ENCODE measurements around the gene KMT5B. TPM values are rescaled to one million over a fixed set of nuclear protein-coding genes. Genes with fewer than 3 reads are reported as not detected.

The KMT5B gene
- total RNA-seq, 2 experiments from 2014 or later: 18.7 to 21.9 TPM

- POLR2A ChIA-PET: no interaction called here
- no peaks in the 10 kb centered on the region for H3K36me3 Mint-ChIP-seq (ENCODE audit: low read depth)
- DNase-seq (no peak), ATAC-seq (no peak)
- H3K4me3 Mint-ChIP-seq: no peak overlapping the region
- peaks cover 27% of the 10 kb centered on the region for H3K4me1 Mint-ChIP-seq (ENCODE audit: low read depth)
- CTCF ChIA-PET: no interaction called here
- H3K9me3 Mint-ChIP-seq (ENCODE audit: insufficient read depth): no peaks in the 10 kb centered on the region
- H3K27ac Mint-ChIP-seq: no peak overlapping the region
- peaks cover 1% of the 10 kb centered on the region for H3K27me3 Mint-ChIP-seq (ENCODE audit: low read depth)
Observed at GRCh38 chr11:68140496-68141245, 72.4 kb downstream of the KMT5B start.

- ChIA-PET CTCF (interaction anchor here (0.7 to 1.0 kb wide), 2 partner anchors 69 to 96 kb away, joined by 3 read pairs; no protein-coding TSS in a partner anchor), POLR2A (no interaction called here)
- DNase-seq: no peak
- H3K4me1 Mint-ChIP-seq (ENCODE audit: low read depth): peaks cover 20% of the 10 kb centered on the region
- H3K36me3 Mint-ChIP-seq (ENCODE audit: low read depth): peaks cover 2% of the 10 kb centered on the region
- H3K27ac Mint-ChIP-seq: no peak overlapping the region
- H3K9me3 Mint-ChIP-seq (ENCODE audit: insufficient read depth): no peaks in the 10 kb centered on the region
- ATAC-seq: no peak
- H3K27me3 Mint-ChIP-seq (ENCODE audit: low read depth): peaks cover 1% of the 10 kb centered on the region
- H3K4me3 Mint-ChIP-seq: no peak overlapping the region
Observed at GRCh38 chr11:68138237-68138636, 74.9 kb downstream of the KMT5B start.

GRCh38 chr11:68137833-68138232, 75.3 kb downstream of the KMT5B start:
- H3K27me3 Mint-ChIP-seq (ENCODE audit: low read depth): peaks cover 1% of the 10 kb centered on the region

GRCh38 chr11:68136866-68137265, 76.2 kb downstream of the KMT5B start:
- DNase-seq: no peak
- peaks cover 1% of the 10 kb centered on the region for H3K27me3 Mint-ChIP-seq (ENCODE audit: low read depth)
- ChIA-PET CTCF (no interaction called here), POLR2A (no interaction called here)
- H3K36me3 Mint-ChIP-seq (ENCODE audit: low read depth): peaks cover 8% of the 10 kb centered on the region
- H3K4me1 Mint-ChIP-seq (ENCODE audit: low read depth): peaks cover 8% of the 10 kb centered on the region
- ATAC-seq: no peak
- no peak overlapping the region for H3K4me3 Mint-ChIP-seq
- no peak overlapping the region for H3K27ac Mint-ChIP-seq
- peaks cover 4% of the 10 kb centered on the region for H3K9me3 Mint-ChIP-seq (ENCODE audit: insufficient read depth)

More at GRCh38 chr11:68137833-68138232, 75.3 kb downstream of the KMT5B start:
- Mint-ChIP-seq H3K4me3 (no peak overlapping the region), H3K4me1 (ENCODE audit: low read depth) (peaks cover 15% of the 10 kb centered on the region), H3K9me3 (ENCODE audit: insufficient read depth) (no peaks in the 10 kb centered on the region), H3K36me3 (ENCODE audit: low read depth) (peaks cover 2% of the 10 kb centered on the region), H3K27ac (no peak overlapping the region)
- ChIA-PET POLR2A (no interaction called here), CTCF (interaction anchor here (0.7 kb wide), 1 partner anchor 96 kb away, joined by 3 read pairs; no protein-coding TSS in a partner anchor)
- ATAC-seq: no peak
- DNase-seq: no peak

- H3K27me3 Mint-ChIP-seq (ENCODE audit: low read depth): peaks cover 1% of the 10 kb centered on the region
- H3K4me3 Mint-ChIP-seq: no peak overlapping the region
- peaks cover 7% of the 10 kb centered on the region for H3K9me3 Mint-ChIP-seq (ENCODE audit: insufficient read depth)
- peaks cover 9% of the 10 kb centered on the region for H3K36me3 Mint-ChIP-seq (ENCODE audit: low read depth)
- H3K27ac Mint-ChIP-seq: no peak overlapping the region
- ChIA-PET CTCF (no interaction called here), POLR2A (no interaction called here)
- ATAC-seq (no peak), DNase-seq (no peak)
- peaks cover 5% of the 10 kb centered on the region for H3K4me1 Mint-ChIP-seq (ENCODE audit: low read depth)
Observed at GRCh38 chr11:68135161-68135560, 77.9 kb downstream of the KMT5B start.

DNA sequence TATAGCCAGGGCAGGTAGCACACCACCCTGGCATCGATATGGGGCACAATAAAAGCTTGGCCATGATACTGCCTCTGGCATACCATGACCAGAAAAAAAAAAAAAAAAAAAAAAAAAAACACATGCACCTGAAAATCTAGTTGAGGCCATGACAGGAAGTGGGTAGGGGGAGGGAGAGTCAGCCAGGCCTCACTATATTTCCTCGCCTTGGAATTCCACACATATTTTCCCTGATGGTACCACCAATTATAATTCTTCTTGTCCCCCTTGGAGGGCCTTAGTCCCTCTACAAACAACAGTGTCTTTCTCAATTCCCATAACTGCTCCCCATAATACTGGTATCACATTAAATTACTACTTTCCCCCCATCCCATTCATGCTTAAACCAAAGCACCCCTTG, 79.3 kb downstream of the KMT5B start:
- DNase-seq (no peak), ATAC-seq (no peak)
- H3K27ac Mint-ChIP-seq: no peak overlapping the region
- H3K36me3 Mint-ChIP-seq (ENCODE audit: low read depth): peaks cover 9% of the 10 kb centered on the region
- ChIA-PET POLR2A (no interaction called here), CTCF (no interaction called here)
- H3K4me1 Mint-ChIP-seq (ENCODE audit: low read depth): peaks cover 5% of the 10 kb centered on the region
- peaks cover 13% of the 10 kb centered on the region for H3K27me3 Mint-ChIP-seq (ENCODE audit: low read depth)
- H3K9me3 Mint-ChIP-seq (ENCODE audit: insufficient read depth): peaks cover 7% of the 10 kb centered on the region
- no peak overlapping the region for H3K4me3 Mint-ChIP-seq

DNA sequence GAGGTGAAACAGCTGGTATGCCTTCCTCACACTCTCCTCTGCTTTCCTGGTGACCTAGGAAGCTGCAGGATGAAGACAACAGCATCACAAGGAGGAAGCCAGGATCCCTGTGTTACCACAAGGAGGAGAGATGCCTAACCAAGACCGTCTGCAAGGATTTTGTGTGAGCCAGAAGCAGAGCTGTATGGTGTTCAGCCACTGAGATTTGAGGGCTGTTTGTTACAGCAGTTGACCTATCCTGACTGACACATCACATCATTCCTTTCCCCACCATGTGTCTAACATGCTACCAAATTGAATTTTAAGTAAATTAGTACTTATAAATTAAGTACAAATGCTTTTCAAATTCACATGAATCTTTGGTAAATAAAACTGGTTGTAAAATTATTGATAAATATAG, 83.0 kb downstream of the KMT5B start:
- Mint-ChIP-seq H3K4me3 (no peak overlapping the region), H3K27me3 (ENCODE audit: low read depth) (peaks cover 20% of the 10 kb centered on the region), H3K9me3 (ENCODE audit: insufficient read depth) (peaks cover 7% of the 10 kb centered on the region), H3K27ac (no peak overlapping the region), H3K36me3 (ENCODE audit: low read depth) (peaks cover 9% of the 10 kb centered on the region), H3K4me1 (ENCODE audit: low read depth) (peaks cover 5% of the 10 kb centered on the region)
- ChIA-PET CTCF (no interaction called here), POLR2A (no interaction called here)
- ATAC-seq (no peak), DNase-seq (no peak)

DNA sequence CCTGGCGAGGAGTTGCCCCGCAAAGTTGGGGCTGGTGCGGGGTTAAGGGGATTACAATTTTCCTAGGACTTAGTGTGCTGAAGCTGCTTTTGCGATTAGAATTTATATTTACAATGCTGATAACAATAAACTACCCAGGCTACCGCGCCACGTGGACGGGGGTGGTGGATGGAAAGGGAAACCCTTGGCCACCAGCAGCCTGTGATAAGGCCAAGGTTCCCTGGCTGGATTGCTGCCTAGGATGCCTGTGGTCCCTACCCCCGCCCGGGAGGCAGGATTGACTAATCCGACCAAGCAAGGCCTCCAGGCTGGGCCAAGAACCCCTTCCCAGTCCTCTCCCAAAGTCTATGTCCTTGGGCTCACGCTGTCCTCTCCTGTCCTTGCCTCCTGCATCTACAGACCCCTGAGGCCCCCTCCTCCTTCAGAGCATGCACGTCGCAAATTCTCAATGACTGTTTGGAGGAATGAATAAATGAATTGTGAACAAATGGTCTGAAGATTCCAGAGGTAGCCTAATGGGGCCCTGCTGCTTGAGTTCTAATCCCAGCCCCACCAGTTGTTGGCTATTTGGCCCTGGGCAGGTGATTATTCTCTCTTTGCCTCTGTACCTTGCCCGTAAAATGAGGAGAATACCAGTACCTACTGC, 84.3 kb downstream of the KMT5B start:
- peaks cover 7% of the 10 kb centered on the region for H3K9me3 Mint-ChIP-seq (ENCODE audit: insufficient read depth)
- peaks cover 7% of the 10 kb centered on the region for H3K36me3 Mint-ChIP-seq (ENCODE audit: low read depth)
- CTCF ChIA-PET: no interaction called here
- H3K4me1 Mint-ChIP-seq (ENCODE audit: low read depth): peaks cover 3% of the 10 kb centered on the region
- POLR2A ChIA-PET: no interaction called here
- H3K27ac Mint-ChIP-seq: no peak overlapping the region
- ATAC-seq (no peak), DNase-seq (no peak)
- peaks cover 20% of the 10 kb centered on the region for H3K27me3 Mint-ChIP-seq (ENCODE audit: low read depth)
- no peak overlapping the region for H3K4me3 Mint-ChIP-seq

GRCh38 chr11:68127714-68128681, 85.1 kb downstream of the KMT5B start:
- POLR2A ChIA-PET: no interaction called here
- Mint-ChIP-seq H3K9me3 (ENCODE audit: insufficient read depth) (peaks cover 7% of the 10 kb centered on the region), H3K4me1 (ENCODE audit: low read depth) (peaks cover 2% of the 10 kb centered on the region), H3K36me3 (ENCODE audit: low read depth) (peaks cover 7% of the 10 kb centered on the region), H3K27me3 (ENCODE audit: low read depth) (peaks cover 20% of the 10 kb centered on the region), H3K27ac (no peak overlapping the region), H3K4me3 (no peak overlapping the region)
- no peak for ATAC-seq
- no peak for DNase-seq
- CTCF ChIA-PET: no interaction called here

DNA sequence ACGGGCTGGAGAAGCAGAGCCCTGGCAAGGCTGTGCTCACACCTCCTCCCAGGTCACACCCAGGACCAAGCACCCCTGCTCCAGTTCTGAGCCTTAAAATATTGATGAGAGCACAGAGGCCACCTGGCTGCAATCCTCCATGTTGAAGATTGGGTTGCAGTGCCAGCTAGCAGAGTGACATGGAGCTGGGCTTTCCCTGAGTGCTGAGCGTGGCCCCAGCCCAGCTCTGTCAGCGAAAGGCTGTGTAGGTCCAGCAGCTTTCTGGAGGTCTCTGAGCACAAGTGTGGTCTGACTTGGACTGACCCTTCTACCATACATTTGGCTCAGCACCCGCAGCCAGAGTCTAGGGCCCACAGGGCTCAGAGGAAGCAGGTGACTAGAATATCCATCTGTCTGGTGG, 87.9 kb downstream of the KMT5B start:
- no peaks in the 10 kb centered on the region for H3K9me3 Mint-ChIP-seq (ENCODE audit: insufficient read depth)
- H3K27ac Mint-ChIP-seq: no peak overlapping the region
- H3K4me3 Mint-ChIP-seq: no peak overlapping the region
- ChIA-PET CTCF (no interaction called here), POLR2A (no interaction called here)
- H3K36me3 Mint-ChIP-seq (ENCODE audit: low read depth): no peaks in the 10 kb centered on the region
- H3K27me3 Mint-ChIP-seq (ENCODE audit: low read depth): peaks cover 20% of the 10 kb centered on the region
- ATAC-seq (no peak), DNase-seq (no peak)
- H3K4me1 Mint-ChIP-seq (ENCODE audit: low read depth): peaks cover 6% of the 10 kb centered on the region

GRCh38 chr11:68122936-68123539, 90.1 kb downstream of the KMT5B start:
- Mint-ChIP-seq H3K27me3 (ENCODE audit: low read depth) (peaks cover 4% of the 10 kb centered on the region), H3K9me3 (ENCODE audit: insufficient read depth) (no peaks in the 10 kb centered on the region), H3K36me3 (ENCODE audit: low read depth) (peaks cover 6% of the 10 kb centered on the region), H3K4me3 (no peak overlapping the region), H3K27ac (no peak overlapping the region), H3K4me1 (ENCODE audit: low read depth) (peaks cover 24% of the 10 kb centered on the region)
- DNase-seq (no peak), ATAC-seq (no peak)
- CTCF ChIA-PET: no interaction called here
- POLR2A ChIA-PET: no interaction called here
